WTC11 (cell line): ENCODE measurements around the gene ACOXL.

Experiments used
- ATF3 ChIP-seq: sonication (generic); formaldehyde crosslinking; conservative IDR thresholded peaks from 2 replicates; pipeline ENCODE4 v1.8.1; 2022; ENCODE audit warnings: mild to moderate bottlenecking, missing genetic modification reagents
- E2F1 ChIP-seq: sonication (generic); formaldehyde crosslinking; IDR thresholded peaks from 2 replicates; pipeline ENCODE4 v1.8.0; 2022; ENCODE audit warnings: mild to moderate bottlenecking, missing genetic modification reagents
- EMX1 ChIP-seq: fragments of 250-450 bp; sonication (Bioruptor Pico); IDR thresholded peaks from 2 replicates; pipeline ENCODE4 v1.8.0; 2021; ENCODE audit warnings: mild to moderate bottlenecking
- HMGXB4 ChIP-seq: sonication (generic); formaldehyde crosslinking; IDR thresholded peaks from 2 replicates; pipeline ENCODE4 v1.8.1; 2023; ENCODE audit warnings: mild to moderate bottlenecking, moderate library complexity, missing genetic modification reagents
- MAX ChIP-seq: sonication (generic); formaldehyde crosslinking; IDR thresholded peaks from 2 replicates; pipeline ENCODE4 v1.8.0; 2022; ENCODE audit warnings: mild to moderate bottlenecking, missing genetic modification reagents
- NR3C1 ChIP-seq: sonication (generic); formaldehyde crosslinking; conservative IDR thresholded peaks from 2 replicates; pipeline ENCODE4 v1.8.1; 2023; ENCODE audit warnings: low read depth, mild to moderate bottlenecking, missing genetic modification reagents
- PREB ChIP-seq: sonication (generic); formaldehyde crosslinking; IDR thresholded peaks from 2 replicates; pipeline ENCODE4 v1.8.1; 2022; ENCODE audit warnings: mild to moderate bottlenecking, missing genetic modification reagents, moderate library complexity, borderline replicate concordance
- TEAD4 ChIP-seq: sonication (generic); formaldehyde crosslinking; IDR thresholded peaks from 2 replicates; pipeline ENCODE4 v1.8.0; 2022; ENCODE audit warnings: mild to moderate bottlenecking, missing genetic modification reagents
- ZBTB21 ChIP-seq: sonication (generic); formaldehyde crosslinking; IDR thresholded peaks from 2 replicates; pipeline ENCODE4 v1.8.1; 2023; ENCODE audit warnings: mild to moderate bottlenecking, missing genetic modification reagents, borderline replicate concordance
- ZNF512 ChIP-seq: sonication (generic); formaldehyde crosslinking; IDR thresholded peaks from 2 replicates; pipeline ENCODE4 v1.8.1; 2022; ENCODE audit warnings: missing genetic modification reagents, borderline replicate concordance
- TF ChIP-seq, protein P1 (sequence below): fragments of 250-450 bp; sonication (Bioruptor Pico); IDR thresholded peaks from 2 replicates; pipeline ENCODE4 v1.9.0; 2021; ENCODE audit warnings: mild to moderate bottlenecking, borderline replicate concordance
- TF ChIP-seq, protein P2 (sequence below): fragments of 200-600 bp; IDR thresholded peaks from 2 replicates; pipeline ENCODE4 v1.8.0; 2022; ENCODE audit warnings: antibody characterized with exemption
- TF ChIP-seq, protein P3 (sequence below): sonication (generic); formaldehyde crosslinking; IDR thresholded peaks from 2 replicates; pipeline ENCODE4 v1.8.1; 2023; ENCODE audit warnings: mild to moderate bottlenecking, missing genetic modification reagents, moderate library complexity

GRCh38 chr2:111135910-111136297, 403.5 kb downstream of the ACOXL start:
- TF ChIP-seq, protein P1, sequence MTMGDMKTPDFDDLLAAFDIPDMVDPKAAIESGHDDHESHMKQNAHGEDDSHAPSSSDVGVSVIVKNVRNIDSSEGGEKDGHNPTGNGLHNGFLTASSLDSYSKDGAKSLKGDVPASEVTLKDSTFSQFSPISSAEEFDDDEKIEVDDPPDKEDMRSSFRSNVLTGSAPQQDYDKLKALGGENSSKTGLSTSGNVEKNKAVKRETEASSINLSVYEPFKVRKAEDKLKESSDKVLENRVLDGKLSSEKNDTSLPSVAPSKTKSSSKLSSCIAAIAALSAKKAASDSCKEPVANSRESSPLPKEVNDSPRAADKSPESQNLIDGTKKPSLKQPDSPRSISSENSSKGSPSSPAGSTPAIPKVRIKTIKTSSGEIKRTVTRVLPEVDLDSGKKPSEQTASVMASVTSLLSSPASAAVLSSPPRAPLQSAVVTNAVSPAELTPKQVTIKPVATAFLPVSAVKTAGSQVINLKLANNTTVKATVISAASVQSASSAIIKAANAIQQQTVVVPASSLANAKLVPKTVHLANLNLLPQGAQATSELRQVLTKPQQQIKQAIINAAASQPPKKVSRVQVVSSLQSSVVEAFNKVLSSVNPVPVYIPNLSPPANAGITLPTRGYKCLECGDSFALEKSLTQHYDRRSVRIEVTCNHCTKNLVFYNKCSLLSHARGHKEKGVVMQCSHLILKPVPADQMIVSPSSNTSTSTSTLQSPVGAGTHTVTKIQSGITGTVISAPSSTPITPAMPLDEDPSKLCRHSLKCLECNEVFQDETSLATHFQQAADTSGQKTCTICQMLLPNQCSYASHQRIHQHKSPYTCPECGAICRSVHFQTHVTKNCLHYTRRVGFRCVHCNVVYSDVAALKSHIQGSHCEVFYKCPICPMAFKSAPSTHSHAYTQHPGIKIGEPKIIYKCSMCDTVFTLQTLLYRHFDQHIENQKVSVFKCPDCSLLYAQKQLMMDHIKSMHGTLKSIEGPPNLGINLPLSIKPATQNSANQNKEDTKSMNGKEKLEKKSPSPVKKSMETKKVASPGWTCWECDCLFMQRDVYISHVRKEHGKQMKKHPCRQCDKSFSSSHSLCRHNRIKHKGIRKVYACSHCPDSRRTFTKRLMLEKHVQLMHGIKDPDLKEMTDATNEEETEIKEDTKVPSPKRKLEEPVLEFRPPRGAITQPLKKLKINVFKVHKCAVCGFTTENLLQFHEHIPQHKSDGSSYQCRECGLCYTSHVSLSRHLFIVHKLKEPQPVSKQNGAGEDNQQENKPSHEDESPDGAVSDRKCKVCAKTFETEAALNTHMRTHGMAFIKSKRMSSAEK: no peak
- TF ChIP-seq E2F1 (no peak), ATF3 (CRISPR knock-in tag) (no peak), PREB (CRISPR knock-in tag) (no peak), ZBTB21 (CRISPR knock-in tag) (no peak), NR3C1 (CRISPR knock-in tag) (no peak), EMX1 (CRISPR knock-in tag) (no peak), HMGXB4 (CRISPR knock-in tag) (no peak), MAX (no peak), ZNF512 (CRISPR knock-in tag) (no peak), TEAD4 (no peak)
- TF ChIP-seq, protein P2, sequence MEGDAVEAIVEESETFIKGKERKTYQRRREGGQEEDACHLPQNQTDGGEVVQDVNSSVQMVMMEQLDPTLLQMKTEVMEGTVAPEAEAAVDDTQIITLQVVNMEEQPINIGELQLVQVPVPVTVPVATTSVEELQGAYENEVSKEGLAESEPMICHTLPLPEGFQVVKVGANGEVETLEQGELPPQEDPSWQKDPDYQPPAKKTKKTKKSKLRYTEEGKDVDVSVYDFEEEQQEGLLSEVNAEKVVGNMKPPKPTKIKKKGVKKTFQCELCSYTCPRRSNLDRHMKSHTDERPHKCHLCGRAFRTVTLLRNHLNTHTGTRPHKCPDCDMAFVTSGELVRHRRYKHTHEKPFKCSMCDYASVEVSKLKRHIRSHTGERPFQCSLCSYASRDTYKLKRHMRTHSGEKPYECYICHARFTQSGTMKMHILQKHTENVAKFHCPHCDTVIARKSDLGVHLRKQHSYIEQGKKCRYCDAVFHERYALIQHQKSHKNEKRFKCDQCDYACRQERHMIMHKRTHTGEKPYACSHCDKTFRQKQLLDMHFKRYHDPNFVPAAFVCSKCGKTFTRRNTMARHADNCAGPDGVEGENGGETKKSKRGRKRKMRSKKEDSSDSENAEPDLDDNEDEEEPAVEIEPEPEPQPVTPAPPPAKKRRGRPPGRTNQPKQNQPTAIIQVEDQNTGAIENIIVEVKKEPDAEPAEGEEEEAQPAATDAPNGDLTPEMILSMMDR: no peak
- TF ChIP-seq, protein P3, sequence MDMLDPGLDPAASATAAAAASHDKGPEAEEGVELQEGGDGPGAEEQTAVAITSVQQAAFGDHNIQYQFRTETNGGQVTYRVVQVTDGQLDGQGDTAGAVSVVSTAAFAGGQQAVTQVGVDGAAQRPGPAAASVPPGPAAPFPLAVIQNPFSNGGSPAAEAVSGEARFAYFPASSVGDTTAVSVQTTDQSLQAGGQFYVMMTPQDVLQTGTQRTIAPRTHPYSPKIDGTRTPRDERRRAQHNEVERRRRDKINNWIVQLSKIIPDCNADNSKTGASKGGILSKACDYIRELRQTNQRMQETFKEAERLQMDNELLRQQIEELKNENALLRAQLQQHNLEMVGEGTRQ (CRISPR knock-in tag): no peak
